ENCODE results near the gene DNAJC21. TPM values are rescaled to one million over a fixed set of nuclear protein-coding genes. Genes with fewer than 3 reads are reported as not detected.
A peak's percentile ranks its signal among the peaks of the same experiment; 100 is the strongest.

The DNAJC21 gene
- total and polyA plus RNA-seq, 11 donors = 35.7 to 60.1 (median 48.9) TPM

- Histone ChIP-seq H3K27me3 (no peaks in the 10 kb centered on the region), H3K27ac (no peak overlapping the region), H3K4me3 (no peak overlapping the region), H3K4me1 (peaks cover 0 to 26% (median 14%) of the 10 kb centered on the region in 12 donors), H3K9me3 (no peaks in the 10 kb centered on the region), H3K36me3 (peaks cover 0 to 62% (median 57%) of the 10 kb centered on the region in 9 donors)
- no peak for ATAC-seq
- no peak for TF ChIP-seq POLR2A (IDR thresholded peaks at IDR 0.05)
- TF ChIP-seq CTCF (IDR thresholded peaks at IDR 0.05) = no peak
- DNase-seq = no peak
- intact Hi-C loops (cut with DNase I) = loop anchor here in 2 of 10 donors (5.0 to 10.0 kb wide), 2 partner anchors 1482 to 1484 kb away; partner anchors contain the start of gene TARS1 (in 2 of the 2)
- WGBS, 4 donors = 89 to 94% (median 91%) methylated on average over 3 of the region's 3 CpGs
These were observed 3.0 kb upstream of the DNAJC21 start for GRCh38 chr5:34926318-34926888.

GRCh38 chr5:34927785-34928184, 1.6 kb upstream of the DNAJC21 start:
- WGBS, 4 donors = 81 to 100% (median 94%) methylated on average over 5 of the region's 5 CpGs

GRCh38 chr5:34928267-34928666, 1.1 kb upstream of the DNAJC21 start:
- Histone ChIP-seq H3K36me3 (peaks cover 0 to 43% (median 39%) of the 10 kb centered on the region in 9 donors), H3K4me3 (peak overlapping the region in 1 of 12 donors; percentile 85), H3K27ac (peak overlapping the region in 1 of 12 donors; percentile 67), H3K9me3 (no peaks in the 10 kb centered on the region), H3K4me1 (peaks cover 0 to 33% (median 18%) of the 10 kb centered on the region in 12 donors), H3K27me3 (no peaks in the 10 kb centered on the region)
- no peak for DNase-seq
- intact Hi-C loops (cut with DNase I) = loop anchor here in 3 of 10 donors (2.0 to 10.0 kb wide), 3 partner anchors 13 to 1486 kb away; partner anchors contain the start of genes TARS1 (in 2 of the 3), BRIX1 (in 1 of the 3) and RAD1 (in 1 of the 3)
- TF ChIP-seq CTCF (IDR thresholded peaks at IDR 0.05) = no peak
- no peak for TF ChIP-seq POLR2A (IDR thresholded peaks at IDR 0.05)
- ATAC-seq = no peak
- WGBS, 4 donors = 92 to 93% (median 93%) methylated on average over 5 of the region's 5 CpGs

More at GRCh38 chr5:34927785-34928184, 1.6 kb upstream of the DNAJC21 start:
- peaks cover 0 to 48% (median 43%) of the 10 kb centered on the region in 9 donors for H3K36me3 ChIP-seq
- DNase-seq (no peak), ATAC-seq (no peak)
- TF ChIP-seq CTCF (IDR thresholded peaks at IDR 0.05) (no peak), POLR2A (IDR thresholded peaks at IDR 0.05) (no peak)
- no peaks in the 10 kb centered on the region for H3K9me3 ChIP-seq
- H3K4me1 ChIP-seq = peaks cover 0 to 33% (median 18%) of the 10 kb centered on the region in 12 donors
- H3K27ac ChIP-seq = no peak overlapping the region
- intact Hi-C loops (cut with DNase I) = loop anchor here in 3 of 10 donors (2.0 to 10.0 kb wide), 3 partner anchors 13 to 1485 kb away; partner anchors contain the start of genes TARS1 (in 2 of the 3), BRIX1 (in 1 of the 3) and RAD1 (in 1 of the 3)
- no peak overlapping the region for H3K4me3 ChIP-seq
- no peaks in the 10 kb centered on the region for H3K27me3 ChIP-seq

- Histone ChIP-seq H3K36me3 (peaks cover 0 to 38% (median 24%) of the 10 kb centered on the region in 9 donors), H3K27ac (peak overlapping the region; percentile 61 to 97 (median 92)), H3K27me3 (no peaks in the 10 kb centered on the region), H3K9me3 (no peaks in the 10 kb centered on the region), H3K4me3 (peak overlapping the region; percentile 56 to 95 (median 86)), H3K4me1 (peaks cover 0 to 26% (median 18%) of the 10 kb centered on the region in 12 donors)
- ATAC-seq = peak; percentile 58 to 84 (median 77)
- intact Hi-C loops (cut with DNase I) = loop anchor here in 3 of 10 donors (1.0 to 10.0 kb wide), 4 partner anchors 15 to 1488 kb away; partner anchors contain the start of genes TARS1 (in 3 of the 3), BRIX1 (in 2 of the 3) and RAD1 (in 2 of the 3)
- TF ChIP-seq POLR2A (IDR thresholded peaks at IDR 0.05) = peak in 1 of 2 donors; percentile 75
- no peak for TF ChIP-seq CTCF (IDR thresholded peaks at IDR 0.05)
- WGBS, 4 donors = 0 to 2% (median 1%) methylated on average over 26 to 70 of the region's 70 CpGs
- peak; percentile 88 to 95 (median 93) for DNase-seq
These were observed 532 bp downstream of the DNAJC21 start for GRCh38 chr5:34929720-34930461.

Measured in heart left ventricle (tissue), 16 donors.